ENCODE data around the gene HIPK2. TPM values are rescaled to one million over a fixed set of nuclear protein-coding genes. Genes with fewer than 3 reads are reported as not detected.

Gene HIPK2
- total and polyA plus RNA-seq, 5 experiments from 2014 or later: 2.1 to 32.9 (median 4.3) TPM

- Mint-ChIP-seq H3K36me3 (peaks cover 0 to 26% (median 9%) of the 10 kb centered on the region in 3 donors), H3K27ac (peak overlapping the region in 3 of 10 donors; percentile 31 to 84 (median 72)), H3K4me3 (peak overlapping the region in 1 of 10 donors; percentile 8), H3K9me3 (no peaks in the 10 kb centered on the region), H3K27me3 (no peaks in the 10 kb centered on the region), H3K4me1 (peaks cover 18 to 42% (median 35%) of the 10 kb centered on the region in 4 donors)
- DNase-seq (no peak), ATAC-seq (no peak)
- POLR2A ChIA-PET: no interaction called here
Observed at GRCh38 chr7:139695588-139695987, 82.2 kb downstream of the HIPK2 start.

- POLR2A ChIA-PET: no interaction called here
Observed at GRCh38 chr7:139695051-139695450, 82.7 kb downstream of the HIPK2 start.

GRCh38 chr7:139694389-139694676, 83.5 kb downstream of the HIPK2 start:
- ATAC-seq: no peak
- Mint-ChIP-seq H3K4me3 (no peak overlapping the region), H3K27me3 (no peaks in the 10 kb centered on the region), H3K4me1 (peaks cover 18 to 41% (median 34%) of the 10 kb centered on the region in 4 donors), H3K27ac (peak overlapping the region in 4 of 10 donors; percentile 8 to 71 (median 50)), H3K36me3 (peaks cover 3 to 33% (median 14%) of the 10 kb centered on the region in 3 donors), H3K9me3 (no peaks in the 10 kb centered on the region)
- POLR2A ChIA-PET: no interaction called here
- DNase-seq: no peak

More at GRCh38 chr7:139695051-139695450, 82.7 kb downstream of the HIPK2 start:
- Mint-ChIP-seq H3K4me1 (peaks cover 17 to 41% (median 34%) of the 10 kb centered on the region in 4 donors), H3K9me3 (no peaks in the 10 kb centered on the region), H3K27ac (peak overlapping the region in 3 of 10 donors; percentile 20 to 72 (median 31)), H3K36me3 (peaks cover 0 to 28% (median 9%) of the 10 kb centered on the region in 3 donors), H3K4me3 (no peak overlapping the region), H3K27me3 (no peaks in the 10 kb centered on the region)
- no peak for ATAC-seq
- no peak for DNase-seq

- Mint-ChIP-seq H3K27me3 (no peaks in the 10 kb centered on the region), H3K9me3 (no peaks in the 10 kb centered on the region), H3K4me1 (peaks cover 18 to 38% (median 33%) of the 10 kb centered on the region in 4 donors), H3K27ac (peak overlapping the region in 2 of 10 donors; percentile 0 to 38), H3K4me3 (no peak overlapping the region), H3K36me3 (peaks cover 4 to 36% (median 18%) of the 10 kb centered on the region in 3 donors)
- no peak for ATAC-seq
- no peak for DNase-seq
- POLR2A ChIA-PET: no interaction called here
Observed at GRCh38 chr7:139693651-139694388, 84.0 kb downstream of the HIPK2 start.

GRCh38 chr7:139692723-139693122, 85.1 kb downstream of the HIPK2 start:
- DNase-seq: no peak
- peaks cover 4 to 37% (median 28%) of the 10 kb centered on the region in 3 donors for H3K36me3 Mint-ChIP-seq
- ATAC-seq: no peak
- peaks cover 0 to 2% (median 0%) of the 10 kb centered on the region in 9 donors for H3K9me3 Mint-ChIP-seq
- H3K27ac Mint-ChIP-seq: no peak overlapping the region
- POLR2A ChIA-PET: interaction anchor here (1.1 kb wide), 1 partner anchor 29 kb away, joined by 3 read pairs; no protein-coding TSS in a partner anchor
- H3K4me1 Mint-ChIP-seq: peaks cover 14 to 32% (median 25%) of the 10 kb centered on the region in 4 donors
- H3K27me3 Mint-ChIP-seq: no peaks in the 10 kb centered on the region
- no peak overlapping the region for H3K4me3 Mint-ChIP-seq

GRCh38 chr7:139691253-139691781, 86.5 kb downstream of the HIPK2 start:
- no peaks in the 10 kb centered on the region for H3K27me3 Mint-ChIP-seq
- ATAC-seq (no peak), DNase-seq (no peak)
- no peak overlapping the region for H3K4me3 Mint-ChIP-seq
- no peak overlapping the region for H3K27ac Mint-ChIP-seq
- H3K36me3 Mint-ChIP-seq: peaks cover 10 to 42% (median 33%) of the 10 kb centered on the region in 3 donors
- peaks cover 9 to 20% (median 15%) of the 10 kb centered on the region in 4 donors for H3K4me1 Mint-ChIP-seq
- H3K9me3 Mint-ChIP-seq: peaks cover 0 to 6% (median 5%) of the 10 kb centered on the region in 9 donors
- POLR2A ChIA-PET: interaction anchor here (1.1 kb wide), 1 partner anchor 30 kb away, joined by 3 read pairs; no protein-coding TSS in a partner anchor

GRCh38 chr7:139687980-139688632, 89.7 kb downstream of the HIPK2 start:
- POLR2A ChIA-PET: no interaction called here
- Mint-ChIP-seq H3K27ac (peak overlapping the region in 2 of 10 donors; percentile 42 to 80), H3K4me3 (no peak overlapping the region), H3K4me1 (peaks cover 10 to 22% (median 16%) of the 10 kb centered on the region in 4 donors), H3K9me3 (peaks cover 0 to 14% (median 10%) of the 10 kb centered on the region in 9 donors), H3K36me3 (peaks cover 19 to 48% (median 44%) of the 10 kb centered on the region in 3 donors), H3K27me3 (no peaks in the 10 kb centered on the region)
- DNase-seq (no peak), ATAC-seq (no peak)

- H3K27me3 Mint-ChIP-seq: no peaks in the 10 kb centered on the region
- ATAC-seq (no peak), DNase-seq (no peak)
- POLR2A ChIA-PET: no interaction called here
- H3K27ac Mint-ChIP-seq: no peak overlapping the region
- H3K4me3 Mint-ChIP-seq: no peak overlapping the region
- H3K4me1 Mint-ChIP-seq: peaks cover 17 to 29% (median 22%) of the 10 kb centered on the region in 4 donors
- H3K36me3 Mint-ChIP-seq: peaks cover 19 to 48% (median 44%) of the 10 kb centered on the region in 3 donors
- H3K9me3 Mint-ChIP-seq: peaks cover 0 to 14% (median 10%) of the 10 kb centered on the region in 9 donors
Observed at GRCh38 chr7:139687211-139687954, 90.4 kb downstream of the HIPK2 start.

GRCh38 chr7:139683137-139683921, 94.5 kb downstream of the HIPK2 start:
- Mint-ChIP-seq H3K9me3 (peaks cover 0 to 14% (median 10%) of the 10 kb centered on the region in 9 donors), H3K27ac (peak overlapping the region in 1 of 10 donors; percentile 61), H3K36me3 (peaks cover 15 to 30% (median 24%) of the 10 kb centered on the region in 3 donors), H3K27me3 (no peaks in the 10 kb centered on the region), H3K4me3 (no peak overlapping the region), H3K4me1 (peaks cover 25 to 52% (median 45%) of the 10 kb centered on the region in 4 donors)
- POLR2A ChIA-PET: interaction anchor here (1.1 kb wide), 1 partner anchor 13 kb away, joined by 3 read pairs; no protein-coding TSS in a partner anchor
- ATAC-seq (no peak), DNase-seq (no peak)

- Mint-ChIP-seq H3K9me3 (peaks cover 0 to 14% (median 10%) of the 10 kb centered on the region in 9 donors), H3K27me3 (no peaks in the 10 kb centered on the region), H3K4me3 (peak overlapping the region in 5 of 10 donors; percentile 13 to 34 (median 23)), H3K27ac (peak overlapping the region in 5 of 10 donors; percentile 26 to 79 (median 50)), H3K36me3 (peaks cover 15 to 25% (median 20%) of the 10 kb centered on the region in 3 donors), H3K4me1 (peaks cover 22 to 52% (median 45%) of the 10 kb centered on the region in 4 donors)
- no peak for DNase-seq
- POLR2A ChIA-PET: interaction anchor here (1.1 kb wide), 1 partner anchor 12 kb away, joined by 3 read pairs; no protein-coding TSS in a partner anchor
- ATAC-seq: peak in 1 of 2 donors; percentile 18
Observed at GRCh38 chr7:139682136-139683013, 95.4 kb downstream of the HIPK2 start.

- Mint-ChIP-seq H3K9me3 (peaks cover 0 to 13% (median 10%) of the 10 kb centered on the region in 9 donors), H3K36me3 (peaks cover 13 to 24% (median 20%) of the 10 kb centered on the region in 3 donors), H3K4me1 (peaks cover 22 to 52% (median 45%) of the 10 kb centered on the region in 4 donors), H3K27me3 (no peaks in the 10 kb centered on the region), H3K4me3 (peak overlapping the region in 3 of 10 donors; percentile 13 to 28 (median 23)), H3K27ac (peak overlapping the region in 5 of 10 donors; percentile 6 to 70 (median 26))
- DNase-seq (no peak), ATAC-seq (no peak)
- POLR2A ChIA-PET: no interaction called here
Observed at GRCh38 chr7:139681812-139682135, 96.0 kb downstream of the HIPK2 start.
